ENCODE results near the gene KRT9.

GRCh38 chr17:41600318-41600717 lies 28.5 kb upstream of the KRT9 start:
- TF ChIP-seq CTCF (IDR thresholded peaks at IDR 0.05) (no peak), EP300 (IDR thresholded peaks at IDR 0.05) (no peak)

Measured in upper lobe of left lung (tissue), 4 donors.